GM12892 (cell line): ENCODE results near the gene ACSM3.

Source experiments
- POLR2A ChIP-seq: IDR thresholded peaks from 2 replicates; pipeline ENCODE4 v1.6.1; 2011; ENCODE audit warnings: low read depth, low read length, control low read depth
- POLR2AphosphoS5 ChIP-seq: IDR thresholded peaks from 2 replicates; pipeline ENCODE4 v1.6.1; 2011; ENCODE audit warnings: low read depth, low read length, control low read depth

DNA sequence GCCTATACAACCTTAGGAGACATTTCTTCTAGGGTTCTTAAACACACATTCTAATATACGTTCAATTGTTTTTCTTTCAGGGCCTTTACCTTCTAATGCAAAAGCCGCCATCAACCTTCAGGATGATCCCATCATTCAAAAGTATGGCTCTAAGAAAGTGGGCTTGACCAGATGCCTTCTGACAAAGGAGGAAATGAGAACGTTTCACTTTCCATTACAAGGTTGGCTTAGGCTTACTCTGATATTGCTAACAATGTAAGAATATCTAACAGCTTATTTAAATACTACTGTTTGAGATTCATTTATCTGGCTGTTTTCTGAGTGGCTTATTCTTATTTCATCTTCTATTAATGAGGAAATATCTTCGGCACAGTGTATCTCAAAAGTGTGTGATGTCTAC lies 57.9 kb downstream of the ACSM3 start:
- no peak for TF ChIP-seq POLR2AphosphoS5
- no peak for TF ChIP-seq POLR2A
